ENCODE data around the gene TENM3. TPM values are rescaled to one million over a fixed set of nuclear protein-coding genes. Genes with fewer than 3 reads are reported as not detected.

The TENM3 gene
- total RNA-seq, 1 experiment from 2014 or later = 0.87 TPM

DNA sequence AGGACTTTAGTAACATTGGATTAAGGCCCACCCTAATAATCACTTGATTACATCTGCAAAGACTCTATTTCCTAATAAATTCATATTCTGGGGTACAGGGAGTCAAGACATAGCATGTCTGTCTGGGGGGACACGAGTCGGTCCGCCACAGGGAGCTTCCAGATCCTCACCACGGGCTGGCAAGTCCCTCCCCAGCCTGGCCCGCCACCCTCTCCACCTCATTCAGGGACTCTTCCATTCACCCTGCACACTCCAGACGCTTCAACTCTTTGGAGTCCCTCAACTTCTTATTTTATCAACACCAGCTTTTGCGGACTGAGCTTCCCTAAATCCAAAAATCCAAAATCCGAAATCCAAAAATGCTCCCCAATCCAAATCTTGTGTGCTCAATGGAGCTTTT lies 602.8 kb downstream of the TENM3 start:
- CTCF ChIA-PET = no interaction called here
- Histone ChIP-seq H3K79me2 (ENCODE audit: low read length) (no peaks in the 10 kb centered on the region), H4K20me1 (ENCODE audit: low read length) (no peaks in the 10 kb centered on the region), H3K27ac (ENCODE audit: low read length) (no peak overlapping the region), H3K9me2 (replicated peaks; ENCODE audit: low read length) (no peaks in the 10 kb centered on the region), H3F3A (ENCODE audit: low read length, unreplicated experiment) (no peaks in the 10 kb centered on the region), H3K9ac (ENCODE audit: low read length) (no peak overlapping the region), H2AFZ (ENCODE audit: low read length) (no peak overlapping the region), H3K36me3 (ENCODE audit: low read depth, low read length) (no peaks in the 10 kb centered on the region), H3K4me2 (ENCODE audit: low read length) (no peak overlapping the region), H3K4me3 (ENCODE audit: low read length) (no peak overlapping the region), H3K4me1 (ENCODE audit: insufficient read depth, low read length) (no peaks in the 10 kb centered on the region), H3K9me3 (ENCODE audit: low read length) (no peaks in the 10 kb centered on the region), H3K27me3 (ENCODE audit: low read length) (no peaks in the 10 kb centered on the region)
- no TSS peak for BruUV-seq (replicated peaks)
- TF ChIP-seq, protein P1, sequence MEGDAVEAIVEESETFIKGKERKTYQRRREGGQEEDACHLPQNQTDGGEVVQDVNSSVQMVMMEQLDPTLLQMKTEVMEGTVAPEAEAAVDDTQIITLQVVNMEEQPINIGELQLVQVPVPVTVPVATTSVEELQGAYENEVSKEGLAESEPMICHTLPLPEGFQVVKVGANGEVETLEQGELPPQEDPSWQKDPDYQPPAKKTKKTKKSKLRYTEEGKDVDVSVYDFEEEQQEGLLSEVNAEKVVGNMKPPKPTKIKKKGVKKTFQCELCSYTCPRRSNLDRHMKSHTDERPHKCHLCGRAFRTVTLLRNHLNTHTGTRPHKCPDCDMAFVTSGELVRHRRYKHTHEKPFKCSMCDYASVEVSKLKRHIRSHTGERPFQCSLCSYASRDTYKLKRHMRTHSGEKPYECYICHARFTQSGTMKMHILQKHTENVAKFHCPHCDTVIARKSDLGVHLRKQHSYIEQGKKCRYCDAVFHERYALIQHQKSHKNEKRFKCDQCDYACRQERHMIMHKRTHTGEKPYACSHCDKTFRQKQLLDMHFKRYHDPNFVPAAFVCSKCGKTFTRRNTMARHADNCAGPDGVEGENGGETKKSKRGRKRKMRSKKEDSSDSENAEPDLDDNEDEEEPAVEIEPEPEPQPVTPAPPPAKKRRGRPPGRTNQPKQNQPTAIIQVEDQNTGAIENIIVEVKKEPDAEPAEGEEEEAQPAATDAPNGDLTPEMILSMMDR (conservative IDR thresholded peaks at IDR 0.05; ENCODE audit: low read depth, low read length) = no peak
- TF ChIP-seq EZH2 (IDR thresholded peaks at IDR 0.05; ENCODE audit: low read length, unreplicated experiment) (no peak), EZH2phosphoT487 (IDR thresholded peaks at IDR 0.05; ENCODE audit: borderline replicate concordance, low read length) (no peak)
- DNase-seq (no peak), ATAC-seq (no peak)
- POLR2A ChIA-PET (ENCODE audit: unreplicated experiment) = no interaction called here
- intact Hi-C loops (cut with micrococcal nuclease) = no loop called here

DNA sequence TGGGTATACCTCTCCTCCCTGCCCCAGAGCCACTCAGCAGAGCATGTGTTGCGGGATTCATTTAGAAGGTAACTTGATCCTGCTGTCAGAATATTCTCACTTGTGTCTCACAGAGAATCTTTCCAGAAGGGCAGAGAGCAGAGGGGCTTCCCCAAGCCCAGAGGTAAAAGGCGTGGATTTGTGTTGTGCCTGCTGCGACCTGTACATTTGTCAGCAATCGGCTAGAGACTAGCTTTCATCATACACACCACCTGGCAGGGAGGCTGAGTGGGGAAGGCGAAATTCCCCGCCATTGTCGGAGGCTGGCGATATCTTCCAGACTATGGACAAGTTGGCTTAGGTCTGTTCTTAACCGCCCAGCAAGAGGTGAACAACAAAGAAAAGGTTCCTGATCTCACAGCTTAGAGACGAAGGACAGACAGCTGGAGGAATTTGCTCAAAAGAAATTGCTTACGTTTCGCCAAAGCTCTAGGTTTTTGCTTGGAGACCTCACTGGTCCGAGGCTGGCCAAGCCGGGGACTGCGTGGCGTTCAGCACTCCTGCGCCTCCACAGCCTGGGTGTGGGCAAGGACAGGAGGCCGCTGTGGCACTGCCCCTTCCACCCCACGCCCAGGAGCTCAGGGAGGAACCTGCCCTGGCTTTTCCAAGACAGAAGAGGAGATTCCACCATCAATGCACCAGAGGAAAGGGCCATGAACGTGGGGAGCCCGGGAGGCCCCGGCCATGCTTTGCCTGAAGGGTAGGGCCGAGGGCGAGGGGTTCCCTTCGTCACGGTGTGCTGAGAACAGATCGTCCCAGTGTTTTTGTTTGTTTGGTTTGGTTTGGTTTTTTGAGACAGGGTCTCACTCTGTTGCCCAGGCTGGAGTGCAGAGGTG lies 604.6 kb downstream of the TENM3 start:
- BruUV-seq (replicated peaks) = no TSS peak
- H3K79me2 ChIP-seq (ENCODE audit: low read length) = no peaks in the 10 kb centered on the region
- H3K9ac ChIP-seq (ENCODE audit: low read length) = no peak overlapping the region
- H3K4me2 ChIP-seq (ENCODE audit: low read length) = no peak overlapping the region
- no peak for ATAC-seq
- no peak overlapping the region for H3K4me3 ChIP-seq (ENCODE audit: low read length)
- no peaks in the 10 kb centered on the region for H3K27me3 ChIP-seq (ENCODE audit: low read length)
- POLR2A ChIA-PET (ENCODE audit: unreplicated experiment) = no interaction called here
- H3K9me3 ChIP-seq (ENCODE audit: low read length) = no peaks in the 10 kb centered on the region
- H3K4me1 ChIP-seq (ENCODE audit: insufficient read depth, low read length) = no peaks in the 10 kb centered on the region
- TF ChIP-seq EZH2 (IDR thresholded peaks at IDR 0.05; ENCODE audit: low read length, unreplicated experiment) (no peak), EZH2phosphoT487 (IDR thresholded peaks at IDR 0.05; ENCODE audit: borderline replicate concordance, low read length) (no peak)
- TF ChIP-seq, protein P1 (conservative IDR thresholded peaks at IDR 0.05; ENCODE audit: low read depth, low read length) = no peak
- intact Hi-C loops (cut with micrococcal nuclease) = no loop called here
- no peak overlapping the region for H3K27ac ChIP-seq (ENCODE audit: low read length)
- H2AFZ ChIP-seq (ENCODE audit: low read length) = no peak overlapping the region
- CTCF ChIA-PET = no interaction called here
- DNase-seq = no peak
- H3K9me2 ChIP-seq (replicated peaks; ENCODE audit: low read length) = no peaks in the 10 kb centered on the region
- H3K36me3 ChIP-seq (ENCODE audit: low read depth, low read length) = no peaks in the 10 kb centered on the region
- no peaks in the 10 kb centered on the region for H3F3A ChIP-seq (ENCODE audit: low read length, unreplicated experiment)
- no peaks in the 10 kb centered on the region for H4K20me1 ChIP-seq (ENCODE audit: low read length)

DNA sequence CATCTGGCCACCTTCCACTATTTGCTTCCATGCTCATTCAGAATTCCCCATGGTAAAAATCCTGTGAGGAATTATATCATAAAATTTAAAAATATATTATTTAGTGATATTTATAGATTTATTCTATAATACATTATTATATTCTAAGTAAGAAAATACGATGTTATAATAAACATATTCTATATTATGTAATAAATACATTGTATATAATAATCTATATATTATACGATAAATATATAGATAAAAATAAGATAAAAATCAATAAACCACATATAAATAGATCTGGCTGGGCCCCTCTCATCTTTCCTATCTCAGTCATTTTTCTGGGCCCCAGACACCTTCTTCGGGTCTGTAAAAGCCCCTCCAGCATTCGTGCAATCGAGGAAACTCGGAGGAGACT lies 605.5 kb downstream of the TENM3 start:
- TF ChIP-seq EZH2 (IDR thresholded peaks at IDR 0.05; ENCODE audit: low read length, unreplicated experiment) = no peak
- TF ChIP-seq EZH2phosphoT487 (IDR thresholded peaks at IDR 0.05; ENCODE audit: borderline replicate concordance, low read length) = no peak
- TF ChIP-seq, protein P1 (conservative IDR thresholded peaks at IDR 0.05; ENCODE audit: low read depth, low read length) = no peak
- H3F3A ChIP-seq (ENCODE audit: low read length, unreplicated experiment) = no peaks in the 10 kb centered on the region
- no peak overlapping the region for H2AFZ ChIP-seq (ENCODE audit: low read length)
- BruUV-seq (replicated peaks) = no TSS peak
- H3K4me1 ChIP-seq (ENCODE audit: insufficient read depth, low read length) = no peaks in the 10 kb centered on the region
- intact Hi-C loops (cut with micrococcal nuclease) = no loop called here
- no peaks in the 10 kb centered on the region for H3K9me2 ChIP-seq (replicated peaks; ENCODE audit: low read length)
- no peak overlapping the region for H3K4me2 ChIP-seq (ENCODE audit: low read length)
- H3K4me3 ChIP-seq (ENCODE audit: low read length) = no peak overlapping the region
- no peak for DNase-seq
- ChIA-PET POLR2A (ENCODE audit: unreplicated experiment) (no interaction called here), CTCF (no interaction called here)
- no peaks in the 10 kb centered on the region for H3K27me3 ChIP-seq (ENCODE audit: low read length)
- no peaks in the 10 kb centered on the region for H3K79me2 ChIP-seq (ENCODE audit: low read length)
- no peak overlapping the region for H3K27ac ChIP-seq (ENCODE audit: low read length)
- no peaks in the 10 kb centered on the region for H4K20me1 ChIP-seq (ENCODE audit: low read length)
- no peak overlapping the region for H3K9ac ChIP-seq (ENCODE audit: low read length)
- ATAC-seq = no peak
- no peaks in the 10 kb centered on the region for H3K9me3 ChIP-seq (ENCODE audit: low read length)
- no peaks in the 10 kb centered on the region for H3K36me3 ChIP-seq (ENCODE audit: low read depth, low read length)
